Neural progenitor cell (in vitro differentiated cells): Measurements from ENCODE around the gene S1PR3. TPM values are rescaled to one million over a fixed set of nuclear protein-coding genes. Genes with fewer than 3 reads are reported as not detected.

Experiments used
- DNase-seq: peaks from one replicate; pipeline ENCODE4 v3.0.0-alpha.2; 2016; ENCODE audit warnings: low spot score
- H2AFZ ChIP-seq: fragments of 200-600 bp; sonication (generic); replicated peaks from 2 replicates; pipeline ENCODE4 v1.6.1; 2016; ENCODE audit warnings: antibody characterized with exemption
- H3F3A ChIP-seq: fragments of 200-600 bp; sonication (generic); 2 replicates; pipeline ENCODE4 v1.6.1; 2016; ENCODE audit warnings: antibody characterized with exemption, low read depth
- H3K27ac ChIP-seq: fragments of 200-600 bp; sonication (generic); 2 replicates; pipeline ENCODE4 v1.5.1; 2016; ENCODE audit warnings: mild to moderate bottlenecking
- H3K27me3 ChIP-seq: fragments of 200-600 bp; sonication (generic); 2 replicates; pipeline ENCODE4 v1.6.1; 2016; ENCODE audit warnings: mild to moderate bottlenecking, moderate library complexity
- H3K36me3 ChIP-seq: fragments of 200-600 bp; sonication (generic); 2 replicates; pipeline ENCODE4 v1.5.1; 2016
- H3K4me1 ChIP-seq: fragments of 200-600 bp; sonication (generic); 2 replicates; pipeline ENCODE4 v1.6.1; 2016; ENCODE audit warnings: mixed run types
- H3K4me2 ChIP-seq: fragments of 200-600 bp; sonication (generic); 2 replicates; pipeline ENCODE4 v1.6.1; 2016
- H3K4me3 ChIP-seq: fragments of 200-600 bp; sonication (generic); 2 replicates; pipeline ENCODE4 v1.5.1; 2016
- H3K79me2 ChIP-seq: fragments of 200-600 bp; sonication (generic); 2 replicates; pipeline ENCODE4 v1.6.1; 2016; ENCODE audit warnings: low read depth
- H3K9ac ChIP-seq: fragments of 200-600 bp; sonication (generic); 2 replicates; pipeline ENCODE4 v1.6.1; 2016
- H3K9me3 ChIP-seq: fragments of 200-600 bp; sonication (generic); 2 replicates; pipeline ENCODE4 v1.5.1; 2016; ENCODE audit warnings: low read depth
- H4K20me1 ChIP-seq: fragments of 200-600 bp; sonication (generic); 2 replicates; pipeline ENCODE4 v1.6.1; 2016; ENCODE audit warnings: low read depth
- H3K27ac Mint-ChIP-seq: 3 replicates; pipeline ENCODE4 v1.8.0; 2021; ENCODE audit warnings: mixed read lengths
- H3K27me3 Mint-ChIP-seq: 2 replicates; pipeline ENCODE4 v1.8.0; 2022; ENCODE audit warnings: low read depth, mild to moderate bottlenecking, inconsistent platforms, moderate library complexity, mixed read lengths; ENCODE audit not compliant: insufficient read depth
- H3K36me3 Mint-ChIP-seq: 3 replicates; pipeline ENCODE4 v1.8.0; 2021; ENCODE audit warnings: mixed read lengths
- H3K4me1 Mint-ChIP-seq: 3 replicates; pipeline ENCODE4 v1.8.0; 2021; ENCODE audit warnings: mixed read lengths
- H3K4me3 Mint-ChIP-seq: 3 replicates; pipeline ENCODE4 v1.8.0; 2021; ENCODE audit warnings: mild to moderate bottlenecking, moderate library complexity, mixed read lengths
- H3K9me3 Mint-ChIP-seq: 3 replicates; pipeline ENCODE4 v1.8.0; 2020; ENCODE audit warnings: mixed read lengths
- CTCF ChIP-seq: fragments of 200-600 bp; sonication (generic); IDR thresholded peaks from 2 replicates; pipeline ENCODE4 v1.5.1; 2017; ENCODE audit warnings: antibody characterized with exemption, mild to moderate bottlenecking
- EZH2 ChIP-seq: fragments of 200-600 bp; sonication (generic); IDR thresholded peaks from 2 replicates; pipeline ENCODE4 v1.6.1; 2017; ENCODE audit warnings: antibody characterized with exemption, mild to moderate bottlenecking, moderate library complexity
- EZH2phosphoT487 ChIP-seq: fragments of 200-600 bp; sonication (generic); IDR thresholded peaks from 2 replicates; pipeline ENCODE4 v1.6.1; 2017; ENCODE audit warnings: antibody characterized with exemption
- total RNA-seq: library from RNA; depleted of rRNA; stranded (reverse); fragments of >200 nt; gene quantifications from 2 replicates; pipeline ENCODE4 v1.2.3, GENCODE V29; 2015; ENCODE audit warnings: low replicate concordance

The S1PR3 gene
- total RNA-seq, 1 donor from 2014 or later = 21.6 TPM

- H3K9me3 Mint-ChIP-seq = no peaks in the 10 kb centered on the region
- no peak overlapping the region for H3K4me2 ChIP-seq
- no peaks in the 10 kb centered on the region for H3K27me3 ChIP-seq
- H3K36me3 ChIP-seq = no peaks in the 10 kb centered on the region
- H3K36me3 Mint-ChIP-seq = peaks cover 28% of the 10 kb centered on the region
- no peaks in the 10 kb centered on the region for H3K4me1 ChIP-seq
- H3K9me3 ChIP-seq = no peaks in the 10 kb centered on the region
- no peaks in the 10 kb centered on the region for H3K79me2 ChIP-seq
- no peak overlapping the region for H3K27ac Mint-ChIP-seq
- no peak overlapping the region for H3K9ac ChIP-seq
- no peaks in the 10 kb centered on the region for H3K4me1 Mint-ChIP-seq
- no peak overlapping the region for H2AFZ ChIP-seq
- H3F3A ChIP-seq = no peaks in the 10 kb centered on the region
- H3K27ac ChIP-seq = no peak overlapping the region
- no peak overlapping the region for H3K4me3 ChIP-seq
- no peak for DNase-seq
- TF ChIP-seq EZH2phosphoT487 = no peak
- no peak for TF ChIP-seq CTCF
- no peak for TF ChIP-seq EZH2
- no peak overlapping the region for H3K4me3 Mint-ChIP-seq
- H4K20me1 ChIP-seq = no peaks in the 10 kb centered on the region
- peaks cover 2% of the 10 kb centered on the region for H3K27me3 Mint-ChIP-seq
These were observed 58.4 kb downstream of the S1PR3 start for GRCh38 chr9:89049646-89050045.

- TF ChIP-seq EZH2 (no peak), EZH2phosphoT487 (no peak), CTCF (no peak)
- no peaks in the 10 kb centered on the region for H3K4me1 Mint-ChIP-seq
- peak overlapping the region; percentile 54 for H3K27ac Mint-ChIP-seq
- no peaks in the 10 kb centered on the region for H3K4me1 ChIP-seq
- H3K27me3 ChIP-seq = no peaks in the 10 kb centered on the region
- no peak overlapping the region for H3K4me2 ChIP-seq
- no peaks in the 10 kb centered on the region for H3K79me2 ChIP-seq
- H3K27ac ChIP-seq = no peak overlapping the region
- no peaks in the 10 kb centered on the region for H3K36me3 ChIP-seq
- no peaks in the 10 kb centered on the region for H4K20me1 ChIP-seq
- peaks cover 28% of the 10 kb centered on the region for H3K36me3 Mint-ChIP-seq
- H3K9me3 ChIP-seq = no peaks in the 10 kb centered on the region
- no peaks in the 10 kb centered on the region for H3K9me3 Mint-ChIP-seq
- H3K9ac ChIP-seq = no peak overlapping the region
- no peak overlapping the region for H3K4me3 ChIP-seq
- H3F3A ChIP-seq = no peaks in the 10 kb centered on the region
- H3K27me3 Mint-ChIP-seq = peaks cover 2% of the 10 kb centered on the region
- H3K4me3 Mint-ChIP-seq = no peak overlapping the region
- DNase-seq = no peak
- no peak overlapping the region for H2AFZ ChIP-seq
These were observed 60.3 kb downstream of the S1PR3 start for GRCh38 chr9:89051421-89052025.

DNA sequence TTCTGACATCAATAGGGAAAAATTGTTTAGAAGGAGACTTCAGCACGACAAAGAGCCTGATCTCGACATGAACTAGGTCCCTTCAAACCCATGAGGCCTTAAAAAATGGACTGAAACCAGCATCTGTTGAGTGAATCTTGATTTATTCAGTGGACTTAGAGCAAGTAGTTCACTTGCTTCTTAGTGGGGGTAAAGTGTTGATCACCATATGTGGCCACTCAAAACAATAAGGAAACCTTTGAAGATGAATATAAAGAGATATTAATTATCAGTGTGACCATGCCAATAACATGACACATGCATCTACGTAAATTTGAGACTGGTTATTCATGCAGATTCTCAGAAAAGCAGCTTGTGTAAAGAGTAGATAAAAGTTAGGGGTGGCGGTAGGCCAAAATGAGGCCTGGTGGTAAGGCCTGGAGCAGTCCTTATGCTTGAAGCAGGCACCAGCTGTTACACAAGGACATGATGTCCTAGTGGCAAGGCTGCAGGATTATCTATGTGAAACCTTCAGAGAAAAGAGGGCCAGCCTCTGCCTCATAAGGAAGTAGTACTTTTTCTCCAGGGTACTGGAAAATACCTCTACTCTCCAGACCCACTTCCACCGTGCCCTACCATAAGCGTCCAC is 61.3 kb downstream of the S1PR3 start:
- Histone ChIP-seq H4K20me1 (no peaks in the 10 kb centered on the region), H2AFZ (no peak overlapping the region), H3K9me3 (no peaks in the 10 kb centered on the region), H3K4me2 (no peak overlapping the region), H3K4me3 (no peak overlapping the region), H3K36me3 (no peaks in the 10 kb centered on the region), H3K27ac (no peak overlapping the region), H3K79me2 (no peaks in the 10 kb centered on the region), H3K4me1 (no peaks in the 10 kb centered on the region), H3K9ac (no peak overlapping the region), H3F3A (no peaks in the 10 kb centered on the region), H3K27me3 (no peaks in the 10 kb centered on the region)
- H3K27me3 Mint-ChIP-seq = peaks cover 2% of the 10 kb centered on the region
- TF ChIP-seq EZH2 (no peak), CTCF (no peak), EZH2phosphoT487 (no peak)
- H3K4me3 Mint-ChIP-seq = no peak overlapping the region
- DNase-seq = no peak
- H3K9me3 Mint-ChIP-seq = no peaks in the 10 kb centered on the region
- no peaks in the 10 kb centered on the region for H3K4me1 Mint-ChIP-seq
- no peak overlapping the region for H3K27ac Mint-ChIP-seq
- H3K36me3 Mint-ChIP-seq = peaks cover 23% of the 10 kb centered on the region
